ENCODE results near the gene C1orf232.

The C1orf232 gene

GRCh38 chr1:26153966-26154532, 14.7 kb downstream of the C1orf232 start:
- Histone ChIP-seq H3K36me3 (ENCODE audit: control insufficient read depth, insufficient read depth, low read length, severe bottlenecking) (no peaks in the 10 kb centered on the region), H3K4me3 (ENCODE audit: low read length) (no peak overlapping the region), H3K27me3 (replicated peaks; ENCODE audit: control insufficient read depth, insufficient read depth, low read length) (peaks cover 73% of the 10 kb centered on the region)

GRCh38 chr1:26148887-26149286, 19.9 kb downstream of the C1orf232 start:
- Histone ChIP-seq H3K9ac (ENCODE audit: low read length) (no peak overlapping the region), H3K4me3 (ENCODE audit: low read length) (no peak overlapping the region), H3K36me3 (ENCODE audit: control insufficient read depth, insufficient read depth, low read length, severe bottlenecking) (no peaks in the 10 kb centered on the region), H3K27me3 (replicated peaks; ENCODE audit: control insufficient read depth, insufficient read depth, low read length) (peaks cover 59% of the 10 kb centered on the region), H3K4me1 (ENCODE audit: control insufficient read depth, insufficient read depth, low read length) (no peaks in the 10 kb centered on the region), H3K9me3 (ENCODE audit: control insufficient read depth, low read length) (no peaks in the 10 kb centered on the region)
- no peak for DNase-seq (ENCODE audit: low read depth)

More at GRCh38 chr1:26153966-26154532, 14.7 kb downstream of the C1orf232 start:
- Histone ChIP-seq H3K9ac (ENCODE audit: low read length) (no peak overlapping the region), H3K4me1 (ENCODE audit: control insufficient read depth, insufficient read depth, low read length) (no peaks in the 10 kb centered on the region), H3K9me3 (ENCODE audit: control insufficient read depth, low read length) (no peaks in the 10 kb centered on the region)
- DNase-seq (ENCODE audit: low read depth) = no peak

GRCh38 chr1:26145960-26146294, 22.8 kb downstream of the C1orf232 start:
- no peak for DNase-seq (ENCODE audit: low read depth)
- no peak overlapping the region for H3K4me3 ChIP-seq (ENCODE audit: low read length)
- H3K9ac ChIP-seq (ENCODE audit: low read length) = no peak overlapping the region
- H3K27me3 ChIP-seq (replicated peaks; ENCODE audit: control insufficient read depth, insufficient read depth, low read length) = peaks cover 44% of the 10 kb centered on the region
- H3K9me3 ChIP-seq (ENCODE audit: control insufficient read depth, low read length) = no peaks in the 10 kb centered on the region
- H3K4me1 ChIP-seq (ENCODE audit: control insufficient read depth, insufficient read depth, low read length) = no peaks in the 10 kb centered on the region
- H3K36me3 ChIP-seq (ENCODE audit: control insufficient read depth, insufficient read depth, low read length, severe bottlenecking) = no peaks in the 10 kb centered on the region

GRCh38 chr1:26145041-26145959, 23.5 kb downstream of the C1orf232 start:
- Histone ChIP-seq H3K4me3 (ENCODE audit: low read length) (no peak overlapping the region), H3K9ac (ENCODE audit: low read length) (no peak overlapping the region), H3K4me1 (ENCODE audit: control insufficient read depth, insufficient read depth, low read length) (no peaks in the 10 kb centered on the region), H3K36me3 (ENCODE audit: control insufficient read depth, insufficient read depth, low read length, severe bottlenecking) (no peaks in the 10 kb centered on the region), H3K27me3 (replicated peaks; ENCODE audit: control insufficient read depth, insufficient read depth, low read length) (peaks cover 39% of the 10 kb centered on the region), H3K9me3 (ENCODE audit: control insufficient read depth, low read length) (no peaks in the 10 kb centered on the region)
- peak; percentile 94 for DNase-seq (ENCODE audit: low read depth)

- no peak for DNase-seq (ENCODE audit: low read depth)
- no peaks in the 10 kb centered on the region for H3K36me3 ChIP-seq (ENCODE audit: control insufficient read depth, insufficient read depth, low read length, severe bottlenecking)
- H3K4me3 ChIP-seq (ENCODE audit: low read length) = no peak overlapping the region
- no peaks in the 10 kb centered on the region for H3K9me3 ChIP-seq (ENCODE audit: control insufficient read depth, low read length)
- no peak overlapping the region for H3K9ac ChIP-seq (ENCODE audit: low read length)
- H3K27me3 ChIP-seq (replicated peaks; ENCODE audit: control insufficient read depth, insufficient read depth, low read length) = peaks cover 15% of the 10 kb centered on the region
- no peaks in the 10 kb centered on the region for H3K4me1 ChIP-seq (ENCODE audit: control insufficient read depth, insufficient read depth, low read length)
These were observed 26.6 kb downstream of the C1orf232 start for GRCh38 chr1:26142159-26142558.

GRCh38 chr1:26138974-26139558, 29.7 kb downstream of the C1orf232 start:
- Histone ChIP-seq H3K4me1 (ENCODE audit: control insufficient read depth, insufficient read depth, low read length) (no peaks in the 10 kb centered on the region), H3K27me3 (replicated peaks; ENCODE audit: control insufficient read depth, insufficient read depth, low read length) (no peaks in the 10 kb centered on the region), H3K4me3 (ENCODE audit: low read length) (no peak overlapping the region), H3K36me3 (ENCODE audit: control insufficient read depth, insufficient read depth, low read length, severe bottlenecking) (no peaks in the 10 kb centered on the region), H3K9me3 (ENCODE audit: control insufficient read depth, low read length) (no peaks in the 10 kb centered on the region), H3K9ac (ENCODE audit: low read length) (no peak overlapping the region)
- no peak for DNase-seq (ENCODE audit: low read depth)

- no peak overlapping the region for H3K9ac ChIP-seq (ENCODE audit: low read length)
- no peaks in the 10 kb centered on the region for H3K4me1 ChIP-seq (ENCODE audit: control insufficient read depth, insufficient read depth, low read length)
- DNase-seq (ENCODE audit: low read depth) = no peak
- H3K27me3 ChIP-seq (replicated peaks; ENCODE audit: control insufficient read depth, insufficient read depth, low read length) = no peaks in the 10 kb centered on the region
- H3K4me3 ChIP-seq (ENCODE audit: low read length) = no peak overlapping the region
- H3K36me3 ChIP-seq (ENCODE audit: control insufficient read depth, insufficient read depth, low read length, severe bottlenecking) = no peaks in the 10 kb centered on the region
- H3K9me3 ChIP-seq (ENCODE audit: control insufficient read depth, low read length) = no peaks in the 10 kb centered on the region
These were observed 34.3 kb downstream of the C1orf232 start for GRCh38 chr1:26134466-26134865.

- no peaks in the 10 kb centered on the region for H3K36me3 ChIP-seq (ENCODE audit: control insufficient read depth, insufficient read depth, low read length, severe bottlenecking)
- no peaks in the 10 kb centered on the region for H3K27me3 ChIP-seq (replicated peaks; ENCODE audit: control insufficient read depth, insufficient read depth, low read length)
- DNase-seq (ENCODE audit: low read depth) = no peak
- no peak overlapping the region for H3K9ac ChIP-seq (ENCODE audit: low read length)
- no peaks in the 10 kb centered on the region for H3K4me1 ChIP-seq (ENCODE audit: control insufficient read depth, insufficient read depth, low read length)
- no peak overlapping the region for H3K4me3 ChIP-seq (ENCODE audit: low read length)
- H3K9me3 ChIP-seq (ENCODE audit: control insufficient read depth, low read length) = no peaks in the 10 kb centered on the region
These were observed 36.0 kb downstream of the C1orf232 start for GRCh38 chr1:26132834-26133167.

- H3K27me3 ChIP-seq (replicated peaks; ENCODE audit: control insufficient read depth, insufficient read depth, low read length) = no peaks in the 10 kb centered on the region
- no peak for DNase-seq (ENCODE audit: low read depth)
- no peak overlapping the region for H3K9ac ChIP-seq (ENCODE audit: low read length)
- no peaks in the 10 kb centered on the region for H3K9me3 ChIP-seq (ENCODE audit: control insufficient read depth, low read length)
- H3K36me3 ChIP-seq (ENCODE audit: control insufficient read depth, insufficient read depth, low read length, severe bottlenecking) = no peaks in the 10 kb centered on the region
- H3K4me1 ChIP-seq (ENCODE audit: control insufficient read depth, insufficient read depth, low read length) = peaks cover 4% of the 10 kb centered on the region
- no peak overlapping the region for H3K4me3 ChIP-seq (ENCODE audit: low read length)
These were observed 36.5 kb downstream of the C1orf232 start for GRCh38 chr1:26132128-26132833.

GRCh38 chr1:26130695-26131094, 38.1 kb downstream of the C1orf232 start:
- no peak for DNase-seq (ENCODE audit: low read depth)
- Histone ChIP-seq H3K9ac (ENCODE audit: low read length) (no peak overlapping the region), H3K4me1 (ENCODE audit: control insufficient read depth, insufficient read depth, low read length) (peaks cover 15% of the 10 kb centered on the region), H3K36me3 (ENCODE audit: control insufficient read depth, insufficient read depth, low read length, severe bottlenecking) (no peaks in the 10 kb centered on the region), H3K4me3 (ENCODE audit: low read length) (no peak overlapping the region), H3K27me3 (replicated peaks; ENCODE audit: control insufficient read depth, insufficient read depth, low read length) (no peaks in the 10 kb centered on the region), H3K9me3 (ENCODE audit: control insufficient read depth, low read length) (no peaks in the 10 kb centered on the region)

GRCh38 chr1:26129778-26130177, 39.0 kb downstream of the C1orf232 start:
- no peak for DNase-seq (ENCODE audit: low read depth)
- Histone ChIP-seq H3K4me1 (ENCODE audit: control insufficient read depth, insufficient read depth, low read length) (peaks cover 15% of the 10 kb centered on the region), H3K27me3 (replicated peaks; ENCODE audit: control insufficient read depth, insufficient read depth, low read length) (no peaks in the 10 kb centered on the region), H3K36me3 (ENCODE audit: control insufficient read depth, insufficient read depth, low read length, severe bottlenecking) (no peaks in the 10 kb centered on the region), H3K9ac (ENCODE audit: low read length) (no peak overlapping the region), H3K9me3 (ENCODE audit: control insufficient read depth, low read length) (no peaks in the 10 kb centered on the region), H3K4me3 (ENCODE audit: low read length) (no peak overlapping the region)
